SK-N-SH treated with all-trans-retinoic acid at 6 μM for 48 hours (cell line): ENCODE measurements around the gene TTC27.

ENCODE experiments used
- ATAC-seq: fragments of 200-7000 bp; cut with Tn5 transposase; 3 replicates; pipeline ENCODE4 v1.9.1; 2020; ENCODE audit warnings: mild to moderate bottlenecking, moderate library complexity
- ARNTL ChIP-seq: fragments of 450-650 bp; formaldehyde crosslinking; IDR thresholded peaks from 2 replicates; pipeline ENCODE4 v1.5.0; 2020; ENCODE audit warnings: low read depth, mild to moderate bottlenecking, moderate library complexity, borderline replicate concordance
- BACH2 ChIP-seq: fragments of 250-450 bp; sonication (Bioruptor Pico); IDR thresholded peaks from 2 replicates; pipeline ENCODE4 v1.9.0; 2021; ENCODE audit warnings: mild to moderate bottlenecking, borderline replicate concordance
- CSDC2 ChIP-seq: fragments of 250-450 bp; sonication (Bioruptor Pico); IDR thresholded peaks from 2 replicates; pipeline ENCODE4 v1.5.0; 2020; ENCODE audit warnings: mild to moderate bottlenecking, moderate library complexity
- ESRRG ChIP-seq: fragments of 250-450 bp; sonication (Bioruptor Pico); IDR thresholded peaks from 2 replicates; pipeline ENCODE4 v1.6.1; 2021; ENCODE audit warnings: mild to moderate bottlenecking
- GLIS3 ChIP-seq: fragments of 250-450 bp; sonication (Bioruptor Pico); IDR thresholded peaks from 2 replicates; pipeline ENCODE4 v1.5.0; 2020; ENCODE audit warnings: mild to moderate bottlenecking, moderate library complexity
- ISL1 ChIP-seq: fragments of 250-450 bp; sonication (Bioruptor Pico); IDR thresholded peaks from 2 replicates; pipeline ENCODE4 v2.1.2; 2022; ENCODE audit warnings: mild to moderate bottlenecking, moderate library complexity
- OSR1 ChIP-seq: fragments of 250-450 bp; sonication (Bioruptor Pico); IDR thresholded peaks from 2 replicates; pipeline ENCODE4 v1.8.0; 2022; ENCODE audit warnings: moderate library complexity, mild to moderate bottlenecking, inconsistent platforms
- PPARA ChIP-seq: fragments of 250-450 bp; sonication (Bioruptor Pico); IDR thresholded peaks from 2 replicates; pipeline ENCODE4 v1.5.0; 2020; ENCODE audit warnings: mild to moderate bottlenecking, borderline replicate concordance
- RARB ChIP-seq: fragments of 250-450 bp; sonication (Bioruptor Pico); IDR thresholded peaks from 2 replicates; pipeline ENCODE4 v1.8.0; 2021; ENCODE audit warnings: mild to moderate bottlenecking, moderate library complexity
- SNAI2 ChIP-seq: fragments of 250-450 bp; sonication (Bioruptor Pico); IDR thresholded peaks from 2 replicates; pipeline ENCODE4 v1.5.0; 2020; ENCODE audit warnings: mild to moderate bottlenecking, moderate library complexity
- TCF4 ChIP-seq: fragments of 250-450 bp; sonication (Bioruptor Pico); IDR thresholded peaks from 2 replicates; pipeline ENCODE4 v1.8.0; 2021; ENCODE audit warnings: mild to moderate bottlenecking, moderate library complexity, borderline replicate concordance
- TOX ChIP-seq: fragments of 250-450 bp; sonication (Bioruptor Pico); IDR thresholded peaks from 2 replicates; pipeline ENCODE4 v1.8.0; 2021; ENCODE audit warnings: mild to moderate bottlenecking, moderate library complexity, borderline replicate concordance
- ZC3H10 ChIP-seq: fragments of 250-450 bp; sonication (Bioruptor Pico); IDR thresholded peaks from 2 replicates; pipeline ENCODE4 v1.5.1; 2021; ENCODE audit warnings: mild to moderate bottlenecking, moderate library complexity
- ZFP30 ChIP-seq: fragments of 450-650 bp; formaldehyde crosslinking; IDR thresholded peaks from 2 replicates; pipeline ENCODE4 v1.5.0; 2022; ENCODE audit warnings: mild to moderate bottlenecking, moderate library complexity
- ZNF70 ChIP-seq: fragments of 450-650 bp; formaldehyde crosslinking; IDR thresholded peaks from 2 replicates; pipeline ENCODE4 v1.5.0; 2020; ENCODE audit warnings: mild to moderate bottlenecking, moderate library complexity
- ZNF8 ChIP-seq: fragments of 450-650 bp; formaldehyde crosslinking; IDR thresholded peaks from 2 replicates; pipeline ENCODE4 v1.5.0; 2020; ENCODE audit warnings: mild to moderate bottlenecking, moderate library complexity
- TF ChIP-seq, protein P1 (sequence below): fragments of 250-450 bp; sonication (Bioruptor Pico); IDR thresholded peaks from 2 replicates; pipeline ENCODE4 v1.8.0; 2020; ENCODE audit warnings: mild to moderate bottlenecking, moderate library complexity, borderline replicate concordance
- TF ChIP-seq, protein P2 (sequence below): fragments of 250-450 bp; sonication (Bioruptor Pico); IDR thresholded peaks from 2 replicates; pipeline ENCODE4 v1.5.1; 2020; ENCODE audit warnings: low read depth, mild to moderate bottlenecking, moderate library complexity
- TF ChIP-seq, protein P3 (sequence below): fragments of 250-450 bp; sonication (Bioruptor Pico); IDR thresholded peaks from 2 replicates; pipeline ENCODE4 v1.5.0; 2020; ENCODE audit warnings: mild to moderate bottlenecking, moderate library complexity
- TF ChIP-seq, protein P4 (sequence below): fragments of 250-450 bp; sonication (Bioruptor Pico); IDR thresholded peaks from 2 replicates; pipeline ENCODE4 v1.8.0; 2021; ENCODE audit warnings: low read depth, mild to moderate bottlenecking, moderate library complexity, borderline replicate concordance
- TF ChIP-seq, protein P5 (sequence below): fragments of 250-450 bp; sonication (Bioruptor Pico); IDR thresholded peaks from 2 replicates; pipeline ENCODE4 v1.5.1; 2021; ENCODE audit warnings: mild to moderate bottlenecking, moderate library complexity

TTC27 gene

DNA sequence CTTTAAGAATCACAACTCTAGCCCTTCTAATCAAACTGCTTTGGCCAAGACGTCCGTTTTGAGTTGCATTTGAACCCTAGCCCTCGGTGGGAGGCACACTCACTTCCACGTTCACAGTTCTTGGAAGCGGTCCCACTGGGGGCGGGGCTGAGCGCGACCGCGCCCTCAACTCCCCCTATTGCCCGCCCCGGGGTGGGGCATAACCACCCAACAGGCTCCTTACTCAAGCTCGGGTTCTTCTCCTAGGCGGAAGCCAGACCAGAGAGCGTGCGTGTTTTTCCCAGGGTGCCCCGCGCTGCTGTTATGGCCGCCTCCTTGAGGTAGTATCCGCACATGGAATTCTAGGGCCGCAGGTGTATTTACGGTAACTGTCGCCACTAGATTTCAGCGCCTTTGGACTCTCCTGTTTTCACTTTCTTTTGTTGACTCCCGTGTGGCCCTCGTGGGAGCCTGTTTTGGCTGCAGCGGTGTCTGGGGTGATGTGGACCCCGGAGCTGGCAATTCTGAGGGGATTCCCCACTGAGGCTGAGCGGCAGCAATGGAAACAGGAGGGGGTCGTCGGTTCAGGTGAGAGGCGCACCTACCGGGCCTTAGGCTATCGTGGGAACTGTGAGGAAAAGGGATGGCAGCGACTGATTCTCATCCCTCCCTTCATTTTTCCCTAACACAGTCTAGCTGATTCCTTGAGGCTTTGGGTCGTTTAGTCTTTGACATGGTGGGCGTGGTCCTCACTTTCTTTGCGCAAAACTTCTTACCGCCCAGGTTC, at the start of gene TTC27:
Gene TTC27 (plus strand): TSS at position 237 of the 766 bp plus-strand sequence. CDS start 243 bp downstream, at position 480.
- peak; percentile 100 for ATAC-seq
- TF ChIP-seq TCF4 (CRISPR knock-in tag) (peak; percentile 30; the same call in 1 of the 2 replicates), BACH2 (no peak), ZNF8 (CRISPR knock-in tag) (no peak), CSDC2 (CRISPR knock-in tag) (0 out of 2 replicates have a peak, but pooled peaks have one; percentile 20), TOX (CRISPR knock-in tag) (no peak), ISL1 (CRISPR knock-in tag) (peak; percentile 32; the same call in 1 of the 2 replicates), ZC3H10 (CRISPR knock-in tag) (no peak)

DNA sequence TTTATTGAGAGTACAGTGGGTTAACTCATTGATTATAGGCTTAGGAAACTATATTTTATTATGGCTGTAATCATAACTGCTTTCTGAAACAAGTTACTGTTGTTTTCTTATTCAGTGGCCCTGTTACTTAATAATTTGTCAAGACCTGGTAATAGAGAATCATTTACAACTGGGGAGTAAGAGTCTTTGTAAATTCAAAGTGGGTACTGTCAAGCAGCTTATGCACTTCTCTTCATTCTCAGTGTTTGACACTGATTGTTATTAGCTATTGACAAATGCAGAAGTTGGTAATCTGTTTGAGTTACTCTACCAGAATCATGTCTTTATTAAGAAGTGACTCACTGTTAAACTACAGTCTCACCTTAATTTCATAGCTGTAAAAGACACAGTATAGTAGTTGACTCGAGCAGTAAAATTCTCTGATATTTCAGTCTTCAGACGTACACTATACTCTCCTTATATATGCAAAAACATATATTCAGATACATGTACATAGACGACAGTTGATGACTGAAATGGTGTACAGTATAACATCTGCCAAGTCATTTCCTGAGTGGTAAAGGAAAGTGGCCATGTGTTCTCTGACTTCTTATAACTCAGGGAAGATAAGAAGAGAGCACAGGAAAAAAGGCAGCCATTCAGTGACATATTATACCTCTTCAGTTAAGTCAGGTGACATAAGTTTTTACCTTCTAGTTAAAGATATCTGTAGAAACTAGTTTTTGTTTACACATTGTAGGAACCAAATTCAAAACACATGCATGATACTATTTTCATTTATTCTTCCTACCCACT, 36.0 kb upstream of the TTC27 start:
- TF ChIP-seq ISL1 (CRISPR knock-in tag) (0 out of 2 replicates have a peak, but pooled peaks have one; percentile 5), ESRRG (no peak)
- peak; percentile 38 for ATAC-seq

DNA sequence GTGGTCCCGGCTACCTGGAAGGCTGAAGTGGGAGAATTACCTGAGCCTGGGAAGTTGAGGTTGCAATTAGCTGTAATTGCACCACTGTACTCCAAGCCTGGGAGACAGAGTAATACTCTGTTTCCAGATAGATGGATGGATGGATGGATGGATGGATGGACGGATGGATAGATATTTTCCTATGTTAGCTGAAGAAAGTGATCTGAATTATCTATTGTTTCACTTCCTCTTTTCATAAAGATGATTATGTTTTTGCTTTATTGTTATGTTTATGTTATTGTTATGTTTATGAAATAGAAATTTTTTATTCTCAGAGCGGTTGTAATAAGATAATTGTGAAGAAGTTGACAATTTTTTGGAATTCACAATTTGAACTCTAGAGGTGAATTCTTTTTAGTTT, 33.3 kb upstream of the TTC27 start:
- TF ChIP-seq, protein P1, sequence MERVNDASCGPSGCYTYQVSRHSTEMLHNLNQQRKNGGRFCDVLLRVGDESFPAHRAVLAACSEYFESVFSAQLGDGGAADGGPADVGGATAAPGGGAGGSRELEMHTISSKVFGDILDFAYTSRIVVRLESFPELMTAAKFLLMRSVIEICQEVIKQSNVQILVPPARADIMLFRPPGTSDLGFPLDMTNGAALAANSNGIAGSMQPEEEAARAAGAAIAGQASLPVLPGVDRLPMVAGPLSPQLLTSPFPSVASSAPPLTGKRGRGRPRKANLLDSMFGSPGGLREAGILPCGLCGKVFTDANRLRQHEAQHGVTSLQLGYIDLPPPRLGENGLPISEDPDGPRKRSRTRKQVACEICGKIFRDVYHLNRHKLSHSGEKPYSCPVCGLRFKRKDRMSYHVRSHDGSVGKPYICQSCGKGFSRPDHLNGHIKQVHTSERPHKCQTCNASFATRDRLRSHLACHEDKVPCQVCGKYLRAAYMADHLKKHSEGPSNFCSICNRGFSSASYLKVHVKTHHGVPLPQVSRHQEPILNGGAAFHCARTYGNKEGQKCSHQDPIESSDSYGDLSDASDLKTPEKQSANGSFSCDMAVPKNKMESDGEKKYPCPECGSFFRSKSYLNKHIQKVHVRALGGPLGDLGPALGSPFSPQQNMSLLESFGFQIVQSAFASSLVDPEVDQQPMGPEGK (CRISPR knock-in tag) = no peak
- TF ChIP-seq ARNTL (CRISPR knock-in tag) (no peak), RARB (CRISPR knock-in tag) (no peak), BACH2 (no peak), SNAI2 (CRISPR knock-in tag) (no peak), ZNF8 (CRISPR knock-in tag) (no peak), PPARA (CRISPR knock-in tag) (no peak), TCF4 (CRISPR knock-in tag) (no peak), ZFP30 (CRISPR knock-in tag) (no peak), OSR1 (no peak), GLIS3 (no peak), ZC3H10 (CRISPR knock-in tag) (no peak), CSDC2 (CRISPR knock-in tag) (no peak), ZNF70 (CRISPR knock-in tag) (no peak), ISL1 (CRISPR knock-in tag) (no peak)
- TF ChIP-seq, protein P2, sequence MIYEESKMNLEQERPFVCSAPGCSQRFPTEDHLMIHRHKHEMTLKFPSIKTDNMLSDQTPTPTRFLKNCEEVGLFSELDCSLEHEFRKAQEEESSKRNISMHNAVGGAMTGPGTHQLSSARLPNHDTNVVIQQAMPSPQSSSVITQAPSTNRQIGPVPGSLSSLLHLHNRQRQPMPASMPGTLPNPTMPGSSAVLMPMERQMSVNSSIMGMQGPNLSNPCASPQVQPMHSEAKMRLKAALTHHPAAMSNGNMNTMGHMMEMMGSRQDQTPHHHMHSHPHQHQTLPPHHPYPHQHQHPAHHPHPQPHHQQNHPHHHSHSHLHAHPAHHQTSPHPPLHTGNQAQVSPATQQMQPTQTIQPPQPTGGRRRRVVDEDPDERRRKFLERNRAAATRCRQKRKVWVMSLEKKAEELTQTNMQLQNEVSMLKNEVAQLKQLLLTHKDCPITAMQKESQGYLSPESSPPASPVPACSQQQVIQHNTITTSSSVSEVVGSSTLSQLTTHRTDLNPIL = no peak
- TF ChIP-seq, protein P3, sequence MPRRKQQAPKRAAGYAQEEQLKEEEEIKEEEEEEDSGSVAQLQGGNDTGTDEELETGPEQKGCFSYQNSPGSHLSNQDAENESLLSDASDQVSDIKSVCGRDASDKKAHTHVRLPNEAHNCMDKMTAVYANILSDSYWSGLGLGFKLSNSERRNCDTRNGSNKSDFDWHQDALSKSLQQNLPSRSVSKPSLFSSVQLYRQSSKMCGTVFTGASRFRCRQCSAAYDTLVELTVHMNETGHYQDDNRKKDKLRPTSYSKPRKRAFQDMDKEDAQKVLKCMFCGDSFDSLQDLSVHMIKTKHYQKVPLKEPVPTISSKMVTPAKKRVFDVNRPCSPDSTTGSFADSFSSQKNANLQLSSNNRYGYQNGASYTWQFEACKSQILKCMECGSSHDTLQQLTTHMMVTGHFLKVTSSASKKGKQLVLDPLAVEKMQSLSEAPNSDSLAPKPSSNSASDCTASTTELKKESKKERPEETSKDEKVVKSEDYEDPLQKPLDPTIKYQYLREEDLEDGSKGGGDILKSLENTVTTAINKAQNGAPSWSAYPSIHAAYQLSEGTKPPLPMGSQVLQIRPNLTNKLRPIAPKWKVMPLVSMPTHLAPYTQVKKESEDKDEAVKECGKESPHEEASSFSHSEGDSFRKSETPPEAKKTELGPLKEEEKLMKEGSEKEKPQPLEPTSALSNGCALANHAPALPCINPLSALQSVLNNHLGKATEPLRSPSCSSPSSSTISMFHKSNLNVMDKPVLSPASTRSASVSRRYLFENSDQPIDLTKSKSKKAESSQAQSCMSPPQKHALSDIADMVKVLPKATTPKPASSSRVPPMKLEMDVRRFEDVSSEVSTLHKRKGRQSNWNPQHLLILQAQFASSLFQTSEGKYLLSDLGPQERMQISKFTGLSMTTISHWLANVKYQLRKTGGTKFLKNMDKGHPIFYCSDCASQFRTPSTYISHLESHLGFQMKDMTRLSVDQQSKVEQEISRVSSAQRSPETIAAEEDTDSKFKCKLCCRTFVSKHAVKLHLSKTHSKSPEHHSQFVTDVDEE (CRISPR knock-in tag) = no peak
- TF ChIP-seq, protein P4, sequence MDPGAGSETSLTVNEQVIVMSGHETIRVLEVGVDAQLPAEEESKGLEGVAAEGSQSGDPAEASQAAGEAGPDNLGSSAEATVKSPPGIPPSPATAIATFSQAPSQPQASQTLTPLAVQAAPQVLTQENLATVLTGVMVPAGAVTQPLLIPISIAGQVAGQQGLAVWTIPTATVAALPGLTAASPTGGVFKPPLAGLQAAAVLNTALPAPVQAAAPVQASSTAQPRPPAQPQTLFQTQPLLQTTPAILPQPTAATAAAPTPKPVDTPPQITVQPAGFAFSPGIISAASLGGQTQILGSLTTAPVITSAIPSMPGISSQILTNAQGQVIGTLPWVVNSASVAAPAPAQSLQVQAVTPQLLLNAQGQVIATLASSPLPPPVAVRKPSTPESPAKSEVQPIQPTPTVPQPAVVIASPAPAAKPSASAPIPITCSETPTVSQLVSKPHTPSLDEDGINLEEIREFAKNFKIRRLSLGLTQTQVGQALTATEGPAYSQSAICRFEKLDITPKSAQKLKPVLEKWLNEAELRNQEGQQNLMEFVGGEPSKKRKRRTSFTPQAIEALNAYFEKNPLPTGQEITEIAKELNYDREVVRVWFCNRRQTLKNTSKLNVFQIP (CRISPR knock-in tag) = no peak
- TF ChIP-seq, protein P5, sequence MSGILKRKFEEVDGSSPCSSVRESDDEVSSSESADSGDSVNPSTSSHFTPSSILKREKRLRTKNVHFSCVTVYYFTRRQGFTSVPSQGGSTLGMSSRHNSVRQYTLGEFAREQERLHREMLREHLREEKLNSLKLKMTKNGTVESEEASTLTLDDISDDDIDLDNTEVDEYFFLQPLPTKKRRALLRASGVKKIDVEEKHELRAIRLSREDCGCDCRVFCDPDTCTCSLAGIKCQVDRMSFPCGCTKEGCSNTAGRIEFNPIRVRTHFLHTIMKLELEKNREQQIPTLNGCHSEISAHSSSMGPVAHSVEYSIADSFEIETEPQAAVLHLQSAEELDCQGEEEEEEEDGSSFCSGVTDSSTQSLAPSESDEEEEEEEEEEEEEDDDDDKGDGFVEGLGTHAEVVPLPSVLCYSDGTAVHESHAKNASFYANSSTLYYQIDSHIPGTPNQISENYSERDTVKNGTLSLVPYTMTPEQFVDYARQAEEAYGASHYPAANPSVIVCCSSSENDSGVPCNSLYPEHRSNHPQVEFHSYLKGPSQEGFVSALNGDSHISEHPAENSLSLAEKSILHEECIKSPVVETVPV (CRISPR knock-in tag) = no peak
- ATAC-seq = no peak
